Putamen (tissue), 1 donor: ENCODE measurements around the gene KRTAP10-5.

Source experiments
- DNase-seq: peaks from one replicate; pipeline ENCODE4 v3.0.0-alpha.2; 2016; ENCODE audit warnings: low spot score

The KRTAP10-5 gene

GRCh38 chr21:44529503-44530125 lies 50.8 kb downstream of the KRTAP10-5 start:
- DNase-seq, result no peak
